Choroid plexus epithelial cell (primary cell): ENCODE measurements around the gene TTC13.

Experiments
- DNase-seq: peaks from one replicate; pipeline ENCODE4 v3.0.0-alpha.2; 2010; ENCODE audit warnings: low read depth
- H3K4me3 ChIP-seq: 2 replicates; pipeline ENCODE4 v1.5.1; 2011; ENCODE audit warnings: low read depth, mild to moderate bottlenecking, control low read depth, low read length, moderate library complexity
- CTCF ChIP-seq: conservative IDR thresholded peaks from 2 replicates; pipeline ENCODE4 v1.5.1; 2011; ENCODE audit warnings: low read depth, mild to moderate bottlenecking, control low read depth, inconsistent platforms, low read length, moderate library complexity

Gene TTC13

DNA sequence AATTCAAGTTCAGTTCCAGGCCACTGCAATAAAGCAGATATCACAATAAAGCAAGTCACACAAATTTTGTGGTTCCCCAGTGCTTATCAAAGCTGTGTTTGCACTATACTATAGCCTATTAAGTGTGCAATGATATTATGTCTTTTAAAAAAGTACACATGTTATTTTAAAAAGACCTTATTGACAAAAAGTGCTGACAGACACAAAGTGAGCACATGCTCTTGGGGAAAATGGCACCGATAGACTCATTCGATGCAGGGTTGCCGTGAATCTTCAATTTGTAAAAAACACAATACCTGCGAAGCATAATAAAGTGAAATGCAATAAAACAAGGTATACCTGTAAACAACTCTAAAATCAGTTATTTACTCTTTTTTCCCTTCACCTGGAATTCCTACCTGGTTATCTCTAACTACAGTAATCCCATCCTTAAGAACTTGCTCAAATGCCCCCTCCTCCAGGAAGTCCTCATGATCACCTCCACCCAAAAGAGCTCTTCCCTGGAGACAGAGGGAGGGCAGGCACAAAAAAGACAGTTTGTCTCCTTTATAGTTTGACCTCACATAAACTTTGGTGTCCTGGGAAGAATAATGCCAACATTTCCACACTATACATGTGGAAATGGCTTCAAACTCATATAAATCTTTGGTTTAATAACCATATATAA is 100.6 kb downstream of the TTC13 start:
- no peak overlapping the region for H3K4me3 ChIP-seq
- TF ChIP-seq CTCF, result no peak
- no peak for DNase-seq

DNA sequence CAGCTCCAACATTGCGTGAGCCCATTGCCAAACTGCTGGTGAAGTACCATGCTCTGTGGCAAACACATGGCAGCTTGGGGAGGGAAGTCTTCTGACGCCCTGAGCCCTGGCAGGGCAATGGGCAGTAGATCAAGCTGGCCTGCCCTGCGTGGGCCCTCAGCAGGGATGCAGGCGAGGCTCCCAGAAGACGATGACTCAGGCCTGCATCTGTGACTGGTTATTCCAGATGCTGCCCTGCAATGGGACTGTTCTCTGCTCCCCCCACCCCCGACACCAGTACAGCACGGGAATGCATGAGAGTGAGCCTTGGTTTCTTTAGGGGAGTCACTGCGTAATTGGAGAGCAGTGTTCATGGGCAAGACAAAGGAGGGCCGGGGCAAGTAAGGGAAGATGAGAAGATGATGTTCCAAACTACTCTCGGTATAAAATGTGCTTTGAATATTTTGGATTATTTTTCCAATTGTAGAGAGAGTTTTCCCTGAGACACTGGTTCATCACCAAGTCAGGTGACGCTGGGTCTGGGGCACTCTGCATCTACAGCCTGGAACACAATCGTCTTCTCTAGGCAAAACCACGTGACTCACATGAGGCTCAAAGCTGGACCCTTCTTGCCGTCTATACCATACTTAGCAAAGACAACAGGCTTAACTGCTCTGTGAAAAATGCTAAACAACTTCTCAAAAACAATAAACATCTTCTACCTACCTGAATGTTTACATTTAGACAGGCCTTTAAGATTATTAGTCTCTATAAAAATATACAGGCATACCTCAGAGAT is 101.3 kb downstream of the TTC13 start:
- peak; percentile 71 for DNase-seq
- TF ChIP-seq CTCF, result no peak
- H3K4me3 ChIP-seq, result no peak overlapping the region

GRCh38 chr1:230876660-230877059 is 102.0 kb downstream of the TTC13 start:
- no peak overlapping the region for H3K4me3 ChIP-seq
- no peak for TF ChIP-seq CTCF
- DNase-seq, result no peak

GRCh38 chr1:230875370-230875769 is 103.3 kb downstream of the TTC13 start:
- no peak for TF ChIP-seq CTCF
- no peak overlapping the region for H3K4me3 ChIP-seq
- DNase-seq, result no peak

DNA sequence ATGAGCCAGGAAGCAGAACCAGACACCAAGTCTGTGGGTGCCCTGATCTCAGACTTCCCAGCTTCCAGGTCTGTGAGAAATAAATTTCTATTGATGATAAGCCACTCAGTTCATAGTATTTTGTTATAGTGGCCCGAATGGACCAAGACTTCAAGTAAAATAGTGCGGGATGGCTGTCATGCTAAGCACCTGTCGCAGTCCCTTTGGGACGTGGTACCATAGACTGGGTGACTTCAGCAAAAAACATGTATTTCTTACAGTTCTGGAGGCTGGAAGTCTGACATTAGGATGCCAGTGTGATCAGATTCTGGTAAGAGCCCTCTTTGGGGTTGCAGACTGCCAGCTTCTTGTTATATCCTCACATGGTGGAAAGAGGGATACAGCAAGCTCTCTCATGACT is 107.7 kb downstream of the TTC13 start:
- no peak for TF ChIP-seq CTCF
- DNase-seq, result no peak
- no peak overlapping the region for H3K4me3 ChIP-seq

GRCh38 chr1:230869500-230869899 is 109.2 kb downstream of the TTC13 start:
- peak; percentile 68 for DNase-seq
- no peak for TF ChIP-seq CTCF
- no peak overlapping the region for H3K4me3 ChIP-seq
